Osteoblast (primary cell): ENCODE measurements around the gene TTLL7. TPM values are rescaled to one million over a fixed set of nuclear protein-coding genes. Genes with fewer than 3 reads are reported as not detected.

Experiments
- DNase-seq: peaks from one replicate; pipeline ENCODE4 v3.0.0; 2011; ENCODE audit warnings: low spot score, mixed read lengths; ENCODE audit not compliant: insufficient read length; ENCODE audit errors: missing footprints
- H2AFZ ChIP-seq: 2 replicates; pipeline ENCODE4 v1.6.0; 2011; ENCODE audit warnings: mild to moderate bottlenecking, low read length
- H3K27ac ChIP-seq: 2 replicates; pipeline ENCODE4 v1.5.1; 2011; ENCODE audit warnings: mild to moderate bottlenecking, low read depth, low read length, moderate library complexity
- H3K27me3 ChIP-seq: 2 replicates; pipeline ENCODE4 v1.6.0; 2012; ENCODE audit warnings: mild to moderate bottlenecking, control low read depth, inconsistent platforms, low read length, moderate library complexity; ENCODE audit not compliant: insufficient read depth
- H3K36me3 ChIP-seq: 2 replicates; pipeline ENCODE4 v1.5.1; 2011; ENCODE audit warnings: mild to moderate bottlenecking, low read length, control low read depth, moderate library complexity; ENCODE audit not compliant: insufficient read depth
- H3K4me1 ChIP-seq: 2 replicates; pipeline ENCODE4 v1.5.1; 2011; ENCODE audit warnings: mild to moderate bottlenecking, low read length, control low read depth, moderate library complexity; ENCODE audit not compliant: insufficient read depth
- H3K4me2 ChIP-seq: 2 replicates; pipeline ENCODE4 v1.6.0; 2011; ENCODE audit warnings: mild to moderate bottlenecking, low read length; ENCODE audit not compliant: insufficient read depth
- H3K4me3 ChIP-seq: fragments of 200-600 bp; sonication (generic); 3 replicates; pipeline ENCODE4 v1.5.1; 2012; ENCODE audit warnings: mild to moderate bottlenecking, low read length, inconsistent platforms; ENCODE audit not compliant: insufficient read depth
- H3K79me2 ChIP-seq: 2 replicates; pipeline ENCODE4 v1.6.0; 2012; ENCODE audit warnings: mild to moderate bottlenecking, low read length, control low read depth, inconsistent platforms; ENCODE audit not compliant: insufficient read depth
- H3K9me3 ChIP-seq: 2 replicates; pipeline ENCODE4 v1.5.1; 2011; ENCODE audit warnings: low read depth, low read length, control low read depth
- H4K20me1 ChIP-seq: 2 replicates; pipeline ENCODE4 v1.6.0; 2012; ENCODE audit warnings: mild to moderate bottlenecking, low read length, control low read depth; ENCODE audit not compliant: insufficient read depth
- CTCF ChIP-seq: IDR thresholded peaks from 2 replicates; pipeline ENCODE4 v1.5.1; 2011; ENCODE audit warnings: mild to moderate bottlenecking, low read depth, low read length, moderate library complexity; ENCODE audit errors: extremely low read depth
- total RNA-seq: library from RNA; depleted of rRNA; stranded (reverse); fragments of >200 nt; gene quantifications from 2 replicates; pipeline ENCODE4 v1.2.3, GENCODE V29; 2012

Gene TTLL7
- total RNA-seq, 1 donor = 13.8 TPM

- Histone ChIP-seq H3K27ac (no peak overlapping the region), H3K36me3 (no peaks in the 10 kb centered on the region), H3K4me1 (no peaks in the 10 kb centered on the region), H3K9me3 (no peaks in the 10 kb centered on the region), H3K4me3 (no peak overlapping the region), H3K4me2 (no peak overlapping the region), H3K79me2 (no peaks in the 10 kb centered on the region), H3K27me3 (no peaks in the 10 kb centered on the region), H4K20me1 (no peaks in the 10 kb centered on the region), H2AFZ (no peak overlapping the region)
- no peak for DNase-seq
- no peak for TF ChIP-seq CTCF
Measured at GRCh38 chr1:83832194-83832593, 166.7 kb downstream of the TTLL7 start.

GRCh38 chr1:83829106-83829505 lies 169.8 kb downstream of the TTLL7 start:
- no peak overlapping the region for H3K4me3 ChIP-seq
- H3K9me3 ChIP-seq = no peaks in the 10 kb centered on the region
- H3K4me1 ChIP-seq = no peaks in the 10 kb centered on the region
- no peak for DNase-seq
- H3K27me3 ChIP-seq = no peaks in the 10 kb centered on the region
- no peaks in the 10 kb centered on the region for H4K20me1 ChIP-seq
- no peak overlapping the region for H2AFZ ChIP-seq
- no peaks in the 10 kb centered on the region for H3K79me2 ChIP-seq
- H3K4me2 ChIP-seq = no peak overlapping the region
- H3K36me3 ChIP-seq = no peaks in the 10 kb centered on the region
- no peak overlapping the region for H3K27ac ChIP-seq
- no peak for TF ChIP-seq CTCF

GRCh38 chr1:83828456-83828855 lies 170.5 kb downstream of the TTLL7 start:
- H3K4me1 ChIP-seq = no peaks in the 10 kb centered on the region
- TF ChIP-seq CTCF = no peak
- H3K36me3 ChIP-seq = no peaks in the 10 kb centered on the region
- no peak overlapping the region for H3K4me2 ChIP-seq
- no peak for DNase-seq
- no peaks in the 10 kb centered on the region for H4K20me1 ChIP-seq
- H3K27ac ChIP-seq = no peak overlapping the region
- no peak overlapping the region for H2AFZ ChIP-seq
- no peaks in the 10 kb centered on the region for H3K79me2 ChIP-seq
- H3K4me3 ChIP-seq = no peak overlapping the region
- H3K27me3 ChIP-seq = no peaks in the 10 kb centered on the region
- no peaks in the 10 kb centered on the region for H3K9me3 ChIP-seq

- no peak for TF ChIP-seq CTCF
- Histone ChIP-seq H3K4me2 (no peak overlapping the region), H3K27me3 (no peaks in the 10 kb centered on the region), H3K36me3 (no peaks in the 10 kb centered on the region), H3K4me3 (no peak overlapping the region), H3K4me1 (no peaks in the 10 kb centered on the region), H3K79me2 (no peaks in the 10 kb centered on the region), H2AFZ (no peak overlapping the region), H4K20me1 (no peaks in the 10 kb centered on the region), H3K27ac (no peak overlapping the region), H3K9me3 (no peaks in the 10 kb centered on the region)
- no peak for DNase-seq
Measured at GRCh38 chr1:83827741-83828140, 171.2 kb downstream of the TTLL7 start.
